Measurements from ENCODE around the gene GPLD1. TPM values are rescaled to one million over a fixed set of nuclear protein-coding genes. Genes with fewer than 3 reads are reported as not detected.

The GPLD1 gene
- total and polyA plus RNA-seq, 9 of the 15 experiments (the other 6 are each of a cell fraction or from before 2014, with no cell fraction given): 0.11 to 1.3 (median 0.82) TPM

- Histone ChIP-seq H3K79me2 (ENCODE audit: control insufficient read depth, insufficient read depth, low read length) (no peaks in the 10 kb centered on the region), H3K4me2 (ENCODE audit: insufficient read depth, low read length) (no peak overlapping the region), H3K36me3 (ENCODE audit: control insufficient read depth, insufficient read depth, low read length) (no peaks in the 10 kb centered on the region), H2AFZ (ENCODE audit: low read depth, low read length) (no peak overlapping the region), H3K4me3 (no peak overlapping the region), H3K9me3 (replicated peaks; ENCODE audit: control insufficient read depth, insufficient read depth, low read depth, low read length) (no peaks in the 10 kb centered on the region; the same call in 1 of the 2 replicates), H3K27ac (ENCODE audit: extremely low read depth, low read depth, low read length) (no peak overlapping the region), H3K4me1 (replicated peaks in 1 of 2; ENCODE audit: control insufficient read depth in 2 of 2, insufficient read depth in 2 of 2, low read length in 2 of 2) (no peaks in the 10 kb centered on the region), H3K9ac (ENCODE audit: insufficient read depth in 1 of 2, low read depth in 2 of 2, low read length in 2 of 2) (no peak overlapping the region), H3K9me1 (ENCODE audit: control insufficient read depth, insufficient read depth, low read length) (no peaks in the 10 kb centered on the region), H3K27me3 (ENCODE audit: control insufficient read depth in 2 of 2, insufficient read depth in 2 of 2, low read length in 2 of 2) (peaks cover 0 to 4% of the 10 kb centered on the region in 2 experiments; a peak in 1 of 5 replicates), H4K20me1 (replicated peaks; ENCODE audit: control insufficient read depth, insufficient read depth, low read length) (no peaks in the 10 kb centered on the region)
- POLR2A ChIA-PET: interaction anchor here (1.0 kb wide), 1 partner anchor 12 kb away, joined by 3 read pairs; no protein-coding TSS in a partner anchor
- intact Hi-C loops (cut with micrococcal nuclease) (no loop called here), in situ Hi-C loops (cut with MboI) (no loop called here)
- BruUV-seq (replicated peaks): no TSS peak
- no peak for ATAC-seq
- CTCF ChIA-PET (ENCODE audit: low intra/inter-chr PET ratio): no interaction called here
- DNase-seq (ENCODE audit: extremely low read depth in 1 of 4, low spot score in 3 of 4): no peak
- TF ChIP-seq CEBPB (tag; IDR thresholded peaks at IDR 0.05) (no peak), SRSF7 (optimal IDR thresholded peaks at IDR 0.05; ENCODE audit: low read depth, low read length) (no peak), KAT2B (IDR thresholded peaks at IDR 0.05; ENCODE audit: low read depth, low read length) (no peak), RBM34 (IDR thresholded peaks at IDR 0.05; ENCODE audit: borderline replicate concordance, insufficient read depth, low read length) (no peak), MITF (IDR thresholded peaks at IDR 0.05) (no peak), PCBP1 (IDR thresholded peaks at IDR 0.05; ENCODE audit: low read depth, low read length, poor library complexity, severe bottlenecking) (no peak), SNIP1 (IDR thresholded peaks at IDR 0.05; ENCODE audit: low read depth) (no peak), ATF1 (CRISPR knock-in tag; IDR thresholded peaks at IDR 0.05) (no peak), ATF1 (tag; IDR thresholded peaks at IDR 0.05) (no peak), YY1 (IDR thresholded peaks at IDR 0.05; ENCODE audit: borderline replicate concordance in 1 of 3, control insufficient read depth in 1 of 3, extremely low read depth in 1 of 3, insufficient read depth in 3 of 3, insufficient read length in 1 of 3, insufficient replicate concordance in 2 of 3, low read depth in 1 of 3, low read length in 2 of 3) (no peak), ZBTB43 (CRISPR knock-in tag; IDR thresholded peaks at IDR 0.05) (no peak), RBBP5 (IDR thresholded peaks at IDR 0.05; ENCODE audit: borderline replicate concordance, insufficient read depth, low read length, poor library complexity, severe bottlenecking) (no peak)
- 55% methylated on average over 7 of the region's 14 CpGs for WGBS (ENCODE audit: insufficient coverage, low coverage, missing lambda C conversion rate)
- FAIRE-seq: no peak
Observed at GRCh38 chr6:24436979-24437378, 52.4 kb downstream of the GPLD1 start.
